GM21529 (cell line): ENCODE measurements around the gene CPEB4.

Source experiments
- ATAC-seq: cut with Tn5 transposase; IDR thresholded peaks from one replicate; pipeline ENCODE4 v1.9.1; 2021; ENCODE audit not compliant: unreplicated experiment

Gene CPEB4

DNA sequence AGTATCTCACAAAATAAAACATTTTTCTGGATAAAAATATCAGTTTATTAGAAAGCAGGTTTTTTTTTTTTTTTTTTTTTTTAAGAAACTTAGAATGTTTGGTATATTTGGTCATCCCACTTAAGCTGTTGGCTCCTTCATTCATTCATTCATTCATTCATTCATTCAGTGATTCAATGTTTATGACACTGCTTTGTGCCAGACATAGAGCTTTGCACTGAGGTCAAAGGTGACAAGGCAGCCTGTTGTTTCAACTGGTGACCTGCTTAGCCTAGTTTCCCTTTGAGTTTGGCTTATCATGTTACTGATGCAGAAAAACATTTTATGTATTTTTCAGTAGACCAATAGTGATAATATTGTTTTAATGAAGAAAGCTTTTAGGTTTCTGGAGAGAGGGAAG, 23.5 kb downstream of the CPEB4 start:
- ATAC-seq = no peak

DNA sequence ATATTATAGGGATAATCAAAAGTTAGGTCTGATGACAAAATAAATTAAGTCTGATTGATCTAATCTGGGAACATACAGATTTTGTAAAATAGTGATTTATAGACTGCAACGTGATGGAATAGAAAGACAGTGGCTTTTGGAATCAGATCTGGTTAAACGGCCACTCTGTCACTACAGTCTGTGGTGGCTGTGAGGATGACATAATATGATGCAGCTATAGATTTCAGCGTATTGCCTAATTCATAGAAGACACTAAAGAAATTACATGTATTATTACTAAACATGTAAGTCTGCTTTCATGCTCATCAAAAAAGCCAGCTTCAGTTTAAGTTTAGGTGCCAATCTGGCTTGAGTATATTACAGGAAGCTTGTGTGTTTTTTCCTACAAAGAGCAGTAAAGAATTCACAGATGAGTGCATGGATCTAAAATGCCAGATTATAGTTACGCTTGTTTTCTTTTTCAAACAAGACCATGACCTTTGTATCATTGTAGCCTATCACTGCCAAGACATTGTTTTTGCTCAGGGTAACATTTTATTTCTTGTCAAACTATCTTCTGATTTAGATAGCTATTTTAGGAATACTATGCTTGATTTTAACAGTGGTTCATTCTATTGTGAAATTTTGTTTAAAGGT, 25.7 kb downstream of the CPEB4 start:
- ATAC-seq = no peak

DNA sequence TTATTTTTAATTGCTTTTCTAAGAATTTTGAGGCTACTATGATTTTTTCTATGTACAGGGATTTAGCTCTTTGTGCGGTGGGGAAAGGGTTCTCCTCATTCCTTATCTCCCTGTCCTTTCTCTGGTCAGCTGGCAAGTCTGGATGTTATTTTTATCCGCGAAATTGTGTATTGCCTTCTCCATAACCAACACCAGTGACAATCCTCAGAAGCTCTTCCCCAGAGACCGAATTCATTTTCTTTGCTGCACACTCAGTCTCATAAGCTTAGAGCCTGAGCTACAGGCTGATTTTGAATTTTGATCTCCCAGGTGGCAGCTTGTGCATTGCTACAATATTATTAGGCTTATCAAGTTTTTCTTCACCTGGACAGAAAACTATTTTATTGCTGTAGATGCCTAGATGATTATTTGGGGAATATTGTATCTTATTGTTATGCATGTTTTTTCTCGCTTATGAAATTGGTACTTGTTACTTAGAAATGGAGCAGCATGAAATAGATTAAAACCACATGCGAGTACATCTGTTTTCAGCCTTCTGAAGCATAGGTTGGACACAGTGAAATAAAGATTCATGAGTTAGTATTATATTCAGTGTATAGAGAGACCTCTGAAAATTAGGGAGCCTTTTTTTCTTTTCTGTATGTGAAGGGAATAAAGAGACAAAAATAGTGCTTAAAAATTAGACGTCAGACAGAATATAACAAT, 27.3 kb downstream of the CPEB4 start:
- no peak for ATAC-seq

DNA sequence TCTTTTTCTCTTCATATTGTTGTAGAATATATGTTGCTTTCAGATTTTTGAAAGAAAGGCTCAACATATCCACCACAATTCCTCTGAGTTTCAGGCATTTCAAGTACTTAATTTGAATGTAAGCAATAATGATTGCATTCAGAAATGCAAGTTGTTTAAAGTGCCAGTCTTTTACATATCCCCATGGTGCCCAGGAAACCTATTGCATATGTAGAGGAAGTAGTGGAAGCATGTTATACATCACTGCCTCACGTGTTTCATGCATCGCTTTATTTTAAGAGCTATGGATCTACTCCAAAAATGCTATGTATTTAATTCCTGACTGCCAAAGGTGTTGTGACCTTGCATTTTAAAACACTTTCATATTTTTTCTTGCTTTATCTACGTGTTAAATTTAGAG, 28.1 kb downstream of the CPEB4 start:
- no peak for ATAC-seq

DNA sequence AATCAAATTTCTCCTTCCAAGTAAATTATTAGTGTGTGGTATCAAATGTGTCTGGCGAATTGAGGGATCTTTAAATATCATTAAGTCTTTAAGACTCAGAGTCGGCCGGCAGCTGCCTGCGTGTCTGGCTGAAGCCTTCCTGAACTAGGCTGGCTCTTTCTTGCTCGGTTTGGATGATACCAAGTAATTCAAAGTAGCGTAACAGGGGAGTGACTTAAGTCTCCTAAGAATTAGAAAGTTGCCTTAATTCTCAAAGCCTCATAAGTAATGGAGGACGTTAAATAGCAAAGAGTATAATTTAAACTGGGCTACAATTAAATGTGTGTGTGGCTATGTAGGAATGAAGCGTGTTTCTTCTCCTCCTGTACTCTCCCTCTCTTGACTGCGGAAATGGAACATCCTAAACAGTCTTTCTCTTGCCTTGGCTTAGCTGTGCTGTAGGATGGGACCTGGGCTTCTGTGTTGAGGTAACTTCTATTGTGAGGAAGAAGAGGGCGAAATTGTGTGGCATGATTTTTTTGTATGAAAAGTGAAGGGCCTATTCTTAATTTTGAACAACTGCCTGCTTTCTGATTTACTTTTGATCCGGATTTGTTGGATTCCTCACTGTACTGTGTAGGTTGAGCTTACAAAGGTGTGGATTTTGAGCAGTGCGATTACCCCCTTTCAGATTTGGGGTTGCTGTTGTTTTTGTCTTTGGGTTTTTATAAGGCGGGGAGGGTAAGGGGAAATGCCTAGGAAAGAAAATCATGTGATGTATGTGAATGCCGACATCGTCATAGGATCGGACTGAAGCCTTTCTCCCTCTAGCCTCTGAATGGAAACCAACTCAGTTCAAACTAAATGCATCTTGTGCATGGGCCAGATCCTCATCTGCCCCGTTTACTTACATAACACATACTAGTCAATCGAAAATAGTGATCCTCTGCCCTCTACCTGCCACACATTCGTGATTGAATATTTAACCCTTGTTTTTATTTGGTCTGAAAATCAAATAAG, 29.9 kb downstream of the CPEB4 start:
- peak; percentile 92 for ATAC-seq

DNA sequence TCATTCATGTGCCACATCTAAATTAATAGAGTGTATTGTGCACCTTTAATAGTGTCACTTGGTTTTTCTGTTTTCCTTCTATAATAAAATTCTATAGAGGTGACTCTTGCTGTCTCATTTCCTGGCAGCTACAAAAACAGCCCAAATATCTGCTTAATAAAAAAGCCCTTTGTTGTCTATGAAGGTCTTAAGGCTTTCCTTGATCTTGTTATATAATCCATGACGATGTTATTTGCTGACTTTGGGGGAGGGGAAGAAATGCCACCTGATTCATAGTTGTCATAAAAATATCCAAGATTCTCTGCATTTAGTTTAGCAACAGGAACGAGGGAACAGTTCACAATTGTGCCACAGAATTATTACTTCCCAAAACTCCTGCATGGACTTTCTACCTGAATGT, 31.3 kb downstream of the CPEB4 start:
- ATAC-seq = no peak

DNA sequence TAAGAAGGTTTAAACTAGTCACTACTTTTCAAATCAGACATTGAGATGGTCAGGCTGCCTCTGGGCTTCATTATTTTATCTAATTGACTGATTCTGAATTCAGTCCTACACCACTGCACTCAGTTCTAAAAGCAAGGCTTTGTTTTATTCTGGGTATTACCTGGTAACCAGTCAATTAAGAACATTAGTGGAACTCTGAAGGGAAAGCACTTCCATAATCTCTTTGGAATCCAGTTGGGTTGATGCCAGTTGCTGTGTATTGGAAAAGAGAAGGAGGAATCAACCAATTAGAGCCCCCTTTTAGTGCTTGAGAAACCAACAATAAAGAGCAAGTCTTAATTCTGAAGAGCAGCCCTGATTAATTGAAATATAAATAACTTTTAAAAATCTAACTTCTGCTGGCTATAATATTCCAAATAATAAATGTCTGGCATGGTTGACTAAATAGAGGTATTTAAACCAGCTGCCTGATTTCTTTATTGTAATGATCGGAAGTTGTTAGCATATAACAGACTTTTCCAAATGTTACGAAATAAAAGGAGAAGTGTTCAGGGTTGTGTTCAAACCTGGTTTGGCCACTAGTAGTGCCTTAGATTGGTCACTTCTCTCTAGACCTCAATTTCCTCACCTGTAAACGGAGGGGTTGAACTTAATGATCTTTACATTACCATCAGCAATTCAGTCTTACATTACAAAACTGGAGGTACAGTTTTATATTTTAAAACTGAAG, 32.0 kb downstream of the CPEB4 start:
- no peak for ATAC-seq

DNA sequence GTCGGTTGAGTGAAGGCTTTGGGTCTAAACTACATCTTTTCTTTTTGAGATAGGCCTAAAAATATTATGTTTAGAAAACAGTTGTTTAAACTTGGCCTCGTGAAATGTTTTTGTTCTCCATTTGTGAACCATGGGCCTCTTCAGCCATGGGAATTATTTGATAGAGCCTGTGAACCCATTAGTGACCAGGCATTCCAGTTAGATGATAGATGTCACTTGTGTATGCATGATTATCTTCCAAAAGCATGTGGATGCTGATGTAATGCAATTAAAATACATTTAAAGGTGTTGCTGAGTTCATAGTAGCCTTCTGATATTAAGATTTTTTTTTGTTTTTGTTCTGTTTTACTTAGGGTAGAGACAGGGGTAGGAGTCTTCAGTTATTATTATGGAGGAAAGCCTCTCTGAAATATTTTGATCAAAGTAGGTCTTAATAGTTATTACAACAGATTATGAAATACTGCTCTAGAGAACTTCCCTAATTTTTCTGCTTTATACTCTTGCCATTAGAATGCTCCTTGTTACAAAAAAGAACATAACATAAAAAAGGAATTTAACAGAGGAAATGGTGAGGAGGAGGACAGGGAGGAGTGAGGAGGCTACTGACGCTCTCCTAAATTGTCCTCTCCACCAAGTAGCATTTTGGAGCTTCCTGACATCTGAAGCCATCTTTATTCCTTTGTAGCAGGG, 32.9 kb downstream of the CPEB4 start:
- no peak for ATAC-seq

DNA sequence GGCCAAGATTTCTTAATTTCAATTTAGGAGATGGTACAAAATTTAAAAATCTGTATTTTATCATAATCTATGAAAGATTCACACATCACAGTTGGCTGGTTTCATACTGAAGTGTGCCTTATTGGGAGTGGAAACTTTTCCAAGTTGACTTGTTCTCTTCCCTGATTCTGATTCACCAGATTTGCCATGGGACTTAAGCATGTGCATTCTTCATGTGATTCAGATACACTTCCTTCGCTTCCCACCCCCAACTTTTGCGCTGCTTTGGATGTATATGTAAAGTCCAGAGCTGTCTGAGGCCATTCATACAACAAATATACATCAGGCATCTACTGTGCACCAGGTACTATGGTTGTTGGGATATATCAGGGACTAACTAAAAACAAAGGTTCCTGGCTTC, 34.4 kb downstream of the CPEB4 start:
- ATAC-seq = no peak

DNA sequence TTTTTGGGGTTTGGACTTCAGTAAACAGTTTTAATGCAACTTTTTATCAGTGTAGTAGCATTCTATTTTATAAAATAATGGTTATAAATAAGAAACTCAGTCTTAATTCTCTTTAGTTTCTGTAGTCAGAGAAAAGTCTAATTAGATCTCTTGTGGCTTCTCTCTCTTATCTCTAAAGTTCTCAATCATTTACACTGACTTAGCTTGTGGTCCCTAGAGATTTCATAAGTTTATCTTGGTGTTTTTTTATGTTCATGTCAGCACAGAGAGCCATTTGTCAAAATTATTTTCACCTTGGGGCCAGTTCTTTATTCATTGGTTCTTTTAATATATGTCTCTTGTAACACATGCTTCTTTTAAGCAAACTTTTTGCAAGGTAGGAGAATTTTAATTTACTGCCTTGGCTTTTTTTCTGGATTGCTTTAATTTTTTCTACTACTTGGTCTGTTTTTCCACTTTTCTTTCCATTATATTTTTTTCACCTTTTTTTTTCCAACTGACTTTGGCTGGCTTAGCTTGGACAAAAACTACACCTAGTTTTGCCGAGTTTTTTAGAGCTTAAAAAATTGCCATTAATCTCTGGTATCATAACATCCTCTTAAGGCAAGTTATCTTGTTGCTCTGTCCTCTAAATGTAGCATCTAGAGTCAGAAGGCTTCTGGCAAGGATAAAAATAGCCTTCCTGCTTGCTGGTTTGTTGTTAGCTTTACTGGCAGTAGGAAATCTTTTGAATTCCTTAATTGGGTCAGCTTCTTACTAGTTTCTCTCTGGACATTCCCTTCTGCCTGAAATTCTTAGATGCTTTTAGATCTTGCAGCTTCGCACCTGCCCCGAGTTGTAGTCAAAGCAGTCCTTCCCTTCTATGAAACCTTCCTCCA, 35.3 kb downstream of the CPEB4 start:
- ATAC-seq = no peak

DNA sequence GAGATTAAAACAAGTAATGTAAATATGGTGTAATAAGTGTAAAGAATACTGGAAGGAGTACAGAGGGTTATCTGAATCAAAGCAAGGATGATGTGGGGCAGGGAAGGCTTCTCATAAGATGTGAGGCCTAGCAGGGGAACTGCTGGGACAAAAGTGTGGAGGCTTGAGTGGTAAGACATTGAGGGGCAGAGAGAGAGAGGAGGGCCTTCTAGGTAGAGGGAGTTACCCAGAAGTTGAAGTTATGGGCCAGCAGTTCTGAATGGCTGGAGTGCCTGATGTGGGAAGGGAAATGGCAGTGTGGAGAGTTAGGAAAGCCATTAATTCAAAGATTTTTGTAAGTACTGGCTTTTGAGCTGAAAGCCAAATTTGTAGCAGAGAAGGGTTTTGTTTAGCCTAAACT, 36.8 kb downstream of the CPEB4 start:
- ATAC-seq = no peak

DNA sequence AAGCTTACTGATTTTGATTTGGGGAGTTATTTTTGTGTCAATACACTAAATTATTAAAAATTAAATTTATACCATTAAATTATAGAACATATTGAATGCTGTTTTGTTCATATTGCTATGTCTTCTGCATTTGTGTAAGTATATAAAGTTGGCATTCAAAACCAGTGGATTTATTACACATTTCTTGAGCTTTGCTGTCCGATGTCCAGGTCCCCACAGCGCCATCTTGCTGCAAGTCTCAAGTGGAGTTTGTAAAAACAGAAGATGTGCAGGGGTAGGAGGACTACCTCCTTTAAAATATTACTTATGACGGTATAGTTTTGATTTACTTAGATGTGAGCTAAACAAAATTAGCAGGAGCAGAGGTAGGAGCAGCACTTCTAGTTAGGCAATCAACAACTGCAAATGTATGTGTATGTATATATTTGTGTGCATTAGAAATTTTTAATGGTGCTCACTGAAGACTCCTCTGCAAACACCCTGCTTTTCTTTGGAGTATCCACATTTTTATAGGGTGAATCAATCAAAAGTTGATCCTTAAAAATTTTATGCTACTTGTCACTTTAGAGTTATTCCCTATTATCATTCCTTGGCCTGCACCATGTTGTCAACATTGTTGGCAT, 37.4 kb downstream of the CPEB4 start:
- no peak for ATAC-seq

DNA sequence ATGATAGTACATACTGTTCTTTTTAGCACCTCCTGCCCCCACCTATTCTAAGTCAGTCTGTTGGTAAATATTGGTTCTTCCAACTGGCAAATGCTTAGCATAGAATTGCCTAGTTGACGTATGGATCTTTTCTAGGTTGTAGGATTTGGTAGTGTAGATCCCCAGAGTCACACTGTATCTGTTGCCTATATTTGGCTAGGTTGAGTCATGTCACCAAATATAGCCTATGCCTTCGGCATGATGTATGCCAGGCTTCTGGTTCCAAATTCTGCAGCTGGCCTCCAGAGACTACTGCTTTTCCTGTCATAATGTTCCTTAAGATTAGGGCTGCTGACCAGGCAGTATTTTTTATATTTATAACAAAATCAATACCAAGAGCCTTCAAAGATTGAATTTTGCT, 38.2 kb downstream of the CPEB4 start:
- ATAC-seq = no peak

DNA sequence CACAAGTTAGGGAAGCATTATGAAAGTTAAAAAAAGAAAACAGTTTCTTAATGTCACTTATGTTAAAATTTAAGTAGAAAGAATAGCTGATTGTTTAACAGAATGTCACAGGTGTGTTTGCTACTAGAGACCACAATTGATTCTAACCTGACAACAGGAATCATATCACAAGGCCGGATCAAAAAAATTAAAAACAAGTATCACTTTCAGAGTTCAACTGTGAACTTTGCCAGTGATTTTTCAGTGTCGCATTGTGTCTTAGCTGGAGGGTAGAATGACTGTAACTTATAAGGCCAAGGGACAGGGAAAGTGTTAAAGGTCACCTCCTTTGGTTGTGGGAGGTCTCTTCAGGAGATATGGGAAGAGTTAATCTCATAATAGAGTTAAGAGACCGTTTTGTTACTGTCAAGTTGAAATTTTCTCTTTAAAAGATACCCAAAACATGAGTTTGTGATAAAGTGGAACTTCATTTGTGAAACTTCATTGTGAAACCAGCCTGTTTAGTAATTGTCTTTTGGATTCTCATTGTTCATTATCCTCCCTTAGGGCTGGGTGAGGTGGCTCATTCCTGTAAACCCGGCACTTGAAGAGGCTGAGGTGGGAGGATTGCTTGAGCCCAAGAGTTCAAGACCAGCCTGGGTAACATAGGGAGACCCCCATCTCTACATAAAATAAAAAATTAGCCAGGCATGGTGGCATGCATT, 40.9 kb downstream of the CPEB4 start:
- ATAC-seq = peak; percentile 45

DNA sequence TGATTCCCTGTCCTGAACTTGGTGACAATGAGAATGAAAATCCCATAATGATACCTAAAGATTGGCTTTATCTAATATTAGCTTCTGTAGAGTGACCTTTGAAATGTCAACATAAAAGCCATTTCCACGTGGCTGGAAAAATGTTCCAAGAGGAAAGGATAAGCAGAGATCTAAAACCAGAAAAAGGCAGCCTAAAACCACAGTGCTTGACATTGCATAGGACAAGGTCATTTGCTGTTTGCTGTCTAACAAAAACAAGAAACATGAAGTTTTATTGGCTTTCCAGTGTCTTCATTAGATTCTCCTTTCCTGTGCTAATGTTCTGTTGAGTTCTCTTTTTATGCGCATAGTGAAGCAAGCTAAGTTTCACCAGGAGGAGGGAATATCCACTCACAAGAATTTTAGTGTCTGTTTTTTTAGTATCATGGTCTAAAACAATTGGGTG, 44.6 kb downstream of the CPEB4 start:
- ATAC-seq = no peak

DNA sequence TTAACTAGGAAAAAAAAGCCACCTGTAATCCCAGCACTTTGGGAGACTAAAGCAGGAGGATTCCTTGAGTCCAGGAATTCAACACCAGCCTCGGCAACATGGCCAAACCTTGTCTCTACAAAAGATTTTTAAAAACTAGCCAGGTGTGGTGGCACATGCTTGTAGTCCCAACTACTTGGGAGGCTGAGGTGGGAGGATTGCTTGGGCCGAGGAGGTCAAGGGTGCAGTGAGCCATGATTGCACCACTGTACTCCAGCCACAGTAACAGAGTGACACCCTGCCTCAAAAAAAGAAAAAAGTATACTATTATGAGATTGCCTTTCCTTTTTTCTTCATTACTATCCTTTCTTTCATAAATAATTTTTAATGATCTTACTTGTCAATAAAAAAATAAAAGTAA, 45.8 kb downstream of the CPEB4 start:
- no peak for ATAC-seq

DNA sequence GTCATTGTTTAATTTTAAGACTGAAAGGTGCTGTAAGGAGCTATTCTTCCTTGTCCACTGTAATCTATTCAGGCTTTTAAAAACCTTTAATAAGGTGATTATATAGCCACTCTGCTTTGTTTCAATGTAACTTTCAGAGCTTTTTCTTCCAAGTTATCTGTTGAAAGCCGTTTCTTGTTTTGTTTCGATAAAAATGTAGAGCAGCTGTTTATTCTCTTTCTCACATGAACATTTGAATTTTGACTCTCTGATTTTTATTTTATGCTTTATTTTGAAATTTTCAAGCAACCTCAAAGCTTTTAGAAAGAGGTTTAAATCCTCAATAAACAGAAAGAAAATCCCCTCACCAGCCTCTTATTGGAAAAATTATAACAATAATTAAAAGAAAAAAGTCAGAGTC, 47.2 kb downstream of the CPEB4 start:
- no peak for ATAC-seq

DNA sequence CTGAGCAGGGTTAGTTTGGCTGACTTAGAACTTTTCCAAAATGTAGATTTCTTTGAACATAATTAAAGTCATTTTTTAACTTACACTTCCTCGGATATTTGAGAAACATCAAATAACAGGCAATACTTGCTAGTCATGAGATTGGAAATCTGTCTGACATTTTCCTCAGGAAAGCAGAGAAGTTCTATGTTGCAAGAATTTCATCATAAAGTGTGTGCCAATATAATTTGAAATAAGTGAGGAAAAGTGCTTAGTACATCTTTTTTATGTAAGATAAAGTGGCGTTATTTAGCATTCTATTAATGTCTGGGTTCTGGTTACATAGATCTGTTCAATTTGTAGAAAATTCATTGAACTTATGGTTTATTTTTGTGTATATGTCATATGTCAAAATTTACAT, 52.1 kb downstream of the CPEB4 start:
- ATAC-seq = no peak
